GM12878 (cell line): Measurements from ENCODE around the gene ITGB5. TPM values are rescaled to one million over a fixed set of nuclear protein-coding genes. Genes with fewer than 3 reads are reported as not detected.

Source experiments
- ATAC-seq: fragments of 200-7000 bp; cut with Tn5 transposase; 3 replicates; pipeline ENCODE4 v1.9.1; 2020; ENCODE audit warnings: mild to moderate bottlenecking, moderate library complexity
- BruUV-seq: library from RNA; stranded (reverse); fragments of 400-500 nt; replicated peaks from 2 replicates; lab custom pipeline; 2021; lab: Mats Ljungman, UMichigan
- CTCF ChIA-PET: fragments of 300-600 bp; sonication (Branson Sonifier 250); formaldehyde crosslinking; extraction: SDS; loops from one replicate; lab custom pipeline; 2021; ENCODE audit warnings: inconsistent platforms; lab: Yijun Ruan, JAX
- POLR2A ChIA-PET: fragments of 350-600 bp; formaldehyde crosslinking; extraction: SDS; loops from one replicate; lab custom pipeline; 2021; ENCODE audit warnings: inconsistent platforms; lab: Charles Lee
- RAD21 ChIA-PET: fragments of 300-600 bp; sonication (Branson Sonifier 250); formaldehyde crosslinking; loops from one replicate; lab custom pipeline; 2023; ENCODE audit warnings: antibody characterized with exemption; ENCODE audit not compliant: unreplicated experiment; lab: Charles Lee
- SMC1A ChIA-PET: fragments of 300-600 bp; sonication (Branson Sonifier 250); formaldehyde crosslinking; loops from one replicate; lab custom pipeline; 2023; ENCODE audit not compliant: unreplicated experiment, uncharacterized antibody; lab: Charles Lee
- DNase-seq: peaks from one replicate; pipeline ENCODE4 v3.0.0-alpha.2; 2011; ENCODE audit warnings: low read depth, low spot score
- FAIRE-seq: peaks from 3 replicates; lab custom pipeline; 2011; peaks lifted over from hg19 to GRCh38; lab: Jason Lieb, UNC
- H2AFZ ChIP-seq: 2 replicates; pipeline ENCODE4 v1.6.0; 2011; ENCODE audit warnings: low read depth, low read length, control low read depth; ENCODE audit not compliant: control insufficient read depth
- H3K27ac ChIP-seq: 2 replicates; pipeline ENCODE4 v1.5.1; 2011; ENCODE audit warnings: control low read depth; ENCODE audit not compliant: control insufficient read depth, insufficient read depth
- H3K27me3 ChIP-seq, 2 experiments: replicated peaks in 1 of 2; 2 replicates each; pipeline versions ENCODE4 v1.6.0 to v1.6.1; 2011; ENCODE audit warnings: low read length in 1 of 2; ENCODE audit not compliant: control insufficient read depth in 2 of 2, insufficient read depth in 2 of 2
- H3K36me3 ChIP-seq, 2 experiments: 2 replicates each; pipeline ENCODE4 v1.5.1; 2011; ENCODE audit warnings: low read length in 1 of 2; ENCODE audit not compliant: control insufficient read depth in 2 of 2, insufficient read depth in 2 of 2
- H3K4me1 ChIP-seq: 2 replicates; pipeline ENCODE4 v1.6.1; 2011; ENCODE audit warnings: mild to moderate bottlenecking, low read length, moderate library complexity, mixed read lengths; ENCODE audit not compliant: control insufficient read depth, insufficient read depth
- H3K4me2 ChIP-seq: 2 replicates; pipeline ENCODE4 v1.6.0; 2011; ENCODE audit warnings: control low read depth; ENCODE audit not compliant: control insufficient read depth, insufficient read depth
- H3K4me3 ChIP-seq: fragments of 200-600 bp; sonication (generic); 2 replicates; pipeline ENCODE4 v1.5.1; 2016
- H3K79me2 ChIP-seq: 2 replicates; pipeline ENCODE4 v1.6.0; 2011; ENCODE audit warnings: low read length; ENCODE audit not compliant: control insufficient read depth, insufficient read depth
- H3K9ac ChIP-seq: 2 replicates; pipeline ENCODE4 v1.8.0; 2011; ENCODE audit warnings: low read length, control low read depth, mixed read lengths; ENCODE audit not compliant: control insufficient read depth, insufficient read depth
- H3K9me3 ChIP-seq: replicated peaks from 3 replicates; pipeline ENCODE4 v1.5.1; 2011; ENCODE audit warnings: mild to moderate bottlenecking, low read length; ENCODE audit not compliant: control insufficient read depth, insufficient read depth
- H4K20me1 ChIP-seq: 2 replicates; pipeline ENCODE4 v1.6.0; 2011; ENCODE audit not compliant: control insufficient read depth, insufficient read depth
- ESRRA ChIP-seq: IDR thresholded peaks from 2 replicates; pipeline ENCODE4 v1.6.1; 2012; ENCODE audit warnings: mild to moderate bottlenecking, low read length, improper control_type of control experiment
- HDAC2 ChIP-seq: fragments of 200-600 bp; sonication (generic); IDR thresholded peaks from 2 replicates; pipeline ENCODE4 v1.6.1; 2017
- IRF4 ChIP-seq: IDR thresholded peaks from 2 replicates; pipeline ENCODE4 v1.6.1; 2011; ENCODE audit warnings: low read depth, low read length
- KLF5 ChIP-seq: fragments of 450-650 bp; IDR thresholded peaks from 2 replicates; pipeline ENCODE4 v1.6.1; 2014; ENCODE audit warnings: mild to moderate bottlenecking; ENCODE audit not compliant: partially characterized antibody
- MAX ChIP-seq: IDR thresholded peaks from 2 replicates; pipeline ENCODE4 v1.6.1; 2012; ENCODE audit warnings: low read depth, low read length, improper control_type of control experiment
- NFYB ChIP-seq: IDR thresholded peaks from 2 replicates; pipeline ENCODE4 v1.6.1; 2011; ENCODE audit warnings: low read depth, mild to moderate bottlenecking, low read length, improper control_type of control experiment, moderate library complexity; ENCODE audit not compliant: insufficient read depth
- NRF1 ChIP-seq: conservative IDR thresholded peaks from 2 replicates; pipeline ENCODE4 v1.6.1; 2011; ENCODE audit warnings: mild to moderate bottlenecking, low read depth, low read length, improper control_type of control experiment
- PAX5 ChIP-seq: IDR thresholded peaks from 2 replicates; pipeline ENCODE4 v1.6.1; 2011; ENCODE audit warnings: low read depth, low read length, borderline replicate concordance
- POLR2A ChIP-seq: IDR thresholded peaks from 2 replicates; pipeline ENCODE4 v1.6.1; 2011; ENCODE audit warnings: low read depth, mild to moderate bottlenecking, low read length
- POU2F2 ChIP-seq: IDR thresholded peaks from 3 replicates; pipeline ENCODE4 v1.6.1; 2011; ENCODE audit warnings: low read depth, mild to moderate bottlenecking, low read length, borderline replicate concordance
- ZBTB40 ChIP-seq: fragments of 450-650 bp; IDR thresholded peaks from 2 replicates; pipeline ENCODE4 v1.6.1; 2016; ENCODE audit warnings: mild to moderate bottlenecking, moderate library complexity, borderline replicate concordance
- ZSCAN29 ChIP-seq: fragments of 450-650 bp; IDR thresholded peaks from 2 replicates; pipeline ENCODE4 v1.6.1; 2017; ENCODE audit warnings: mild to moderate bottlenecking, moderate library complexity
- WGBS: methylation state at CpG from one replicate; pipeline ENCODE4 v1.1.6; 2016; ENCODE audit warnings: low lambda C conversion rate; ENCODE audit not compliant: insufficient replicate concordance, insufficient coverage; ENCODE audit errors: missing lambda C conversion rate; 5-methylcytosine and 5-hydroxymethylcytosine counted together
- in situ Hi-C: fragments of 300-500 bp; cut with MboI; formaldehyde crosslinking; loops from 9 replicates; pipeline ENCODE4 v1.14.3; 2018; ENCODE audit warnings: mixed read lengths
- intact Hi-C: fragments of 100-400 bp; cut with micrococcal nuclease; formaldehyde crosslinking; loops from one replicate; pipeline ENCODE4 v1.14.2; 2022; ENCODE audit not compliant: unreplicated experiment
- polyA plus RNA-seq, 11 experiments: library from polyadenylated mRNA; depleted of rRNA in 4 of 11; unstranded in 6 of 11; stranded (reverse) in 5 of 11; fragments of >200 nt; fragmentation: Nextera tagmentation in 4 of 11; fragmentation: Illumina TruSeq in 1 of 11; extraction: Ambion mirVana in 4 of 11; extraction: Trizol in 1 of 11; gene quantifications; 1 replicate in 1 of 11; 2 replicates in 10 of 11; pipeline versions ENCODE4 v1.2.1 to v1.2.3, GENCODE V29; 2011 to 2016; ENCODE audit warnings: inconsistent platforms in 2 of 11, missing spikeins in 2 of 11, low read depth in 1 of 11
- total RNA-seq, 4 experiments: library from RNA; depleted of rRNA in 3 of 4; stranded (reverse); fragments of >200 nt in 3 of 4; fragmentation: Illumina TruSeq in 1 of 4; extraction: Trizol in 1 of 4; gene quantifications; 2 replicates each; pipeline versions ENCODE4 v1.2.1 to v1.2.3, GENCODE V29; 2013 to 2021

ITGB5 gene
- total and polyA plus RNA-seq, 10 of the 15 experiments (the other 5 are each of a cell fraction or from before 2014, with no cell fraction given), result 0.05 to 10.0 (median 0.83) TPM; not detected in 2

GRCh38 chr3:124747111-124747981, 139.8 kb downstream of the ITGB5 start:
- no peak overlapping the region for H2AFZ ChIP-seq
- intact Hi-C loops (no loop called here), in situ Hi-C loops (no loop called here)
- CTCF ChIA-PET, result interaction anchor here (1.4 to 2.0 kb wide), 4 partner anchors 14 to 197 kb away, joined by 3 to 6 read pairs (median 6); no protein-coding TSS in a partner anchor
- no peak overlapping the region for H3K4me2 ChIP-seq
- no peak overlapping the region for H3K9ac ChIP-seq
- WGBS, result 86% methylated on average over 14 of the region's 14 CpGs
- no peaks in the 10 kb centered on the region for H3K79me2 ChIP-seq
- H3K36me3 ChIP-seq, result peaks cover 5 to 10% of the 10 kb centered on the region in 2 experiments; a peak in 3 of 4 replicates
- BruUV-seq, result no TSS peak
- H3K27ac ChIP-seq, result no peak overlapping the region
- no peaks in the 10 kb centered on the region for H3K4me1 ChIP-seq
- no peaks in the 10 kb centered on the region for H3K27me3 ChIP-seq
- DNase-seq, result no peak
- RAD21 ChIA-PET, result interaction anchor here (1.6 kb wide), 1 partner anchor 14 kb away, joined by 4 read pairs; no protein-coding TSS in a partner anchor
- no peak for TF ChIP-seq KLF5
- peak; percentile 16; the same call in 1 of the 2 replicates for TF ChIP-seq POLR2A
- no peak for FAIRE-seq
- H4K20me1 ChIP-seq, result no peaks in the 10 kb centered on the region
- POLR2A ChIA-PET, result interaction anchor here (1.5 kb wide), 1 partner anchor 17 kb away, joined by 3 read pairs; the partner anchor contains the start of gene UMPS
- SMC1A ChIA-PET, result interaction anchor here (1.1 to 1.6 kb wide), 2 partner anchors 14 to 154 kb away, joined by 4 to 6 read pairs; no protein-coding TSS in a partner anchor
- H3K4me3 ChIP-seq, result no peak overlapping the region
- H3K9me3 ChIP-seq, result no peaks in the 10 kb centered on the region
- ATAC-seq, result no peak; the same call in 2 of the 3 replicates

GRCh38 chr3:124745756-124746155, 141.4 kb downstream of the ITGB5 start:
- no peak overlapping the region for H3K4me2 ChIP-seq
- peaks cover 7 to 10% of the 10 kb centered on the region in 2 experiments; a peak in 3 of 4 replicates for H3K36me3 ChIP-seq
- H2AFZ ChIP-seq, result no peak overlapping the region
- ATAC-seq (no peak), DNase-seq (no peak), FAIRE-seq (no peak)
- no peak overlapping the region for H3K4me3 ChIP-seq
- BruUV-seq, result no TSS peak
- no peaks in the 10 kb centered on the region for H3K27me3 ChIP-seq
- H4K20me1 ChIP-seq, result no peaks in the 10 kb centered on the region
- in situ Hi-C loops, result no loop called here
- POLR2A ChIA-PET, result no interaction called here
- no peaks in the 10 kb centered on the region for H3K9me3 ChIP-seq
- TF ChIP-seq MAX (no peak), ZSCAN29 (no peak), HDAC2 (no peak), ESRRA (no peak), POU2F2 (no peak), NRF1 (no peak), PAX5 (no peak), ZBTB40 (no peak), NFYB (no peak), IRF4 (no peak)
- TF ChIP-seq, all 136 proteins: peak for 0
- SMC1A ChIA-PET, result interaction anchor here (0.6 kb wide), 1 partner anchor 58 kb away, joined by 3 read pairs; no protein-coding TSS in a partner anchor
- CTCF ChIA-PET, result no interaction called here
- no peaks in the 10 kb centered on the region for H3K4me1 ChIP-seq
- intact Hi-C loops, result no loop called here
- no peak overlapping the region for H3K27ac ChIP-seq
- RAD21 ChIA-PET, result interaction anchor here (1.1 kb wide), 1 partner anchor 155 kb away, joined by 3 read pairs; no protein-coding TSS in a partner anchor
- 98% methylated on average over 6 of the region's 6 CpGs for WGBS
- H3K79me2 ChIP-seq, result no peaks in the 10 kb centered on the region
- H3K9ac ChIP-seq, result no peak overlapping the region
